KOPT-K1 (cell line): Measurements from ENCODE around the gene LTA.

ENCODE experiments used
- H3K27ac ChIP-seq: fragments of 200-600 bp; sonication (generic); 2 replicates; pipeline ENCODE4 v1.5.1; 2016; ENCODE audit warnings: antibody characterized with exemption, mild to moderate bottlenecking, low read depth, low read length; ENCODE audit not compliant: poor library complexity, severe bottlenecking
- H3K36me3 ChIP-seq: fragments of 200-600 bp; sonication (generic); 2 replicates; pipeline ENCODE4 v1.5.1; 2017; ENCODE audit warnings: antibody characterized with exemption, mild to moderate bottlenecking, low read length, moderate library complexity; ENCODE audit not compliant: insufficient read depth
- H3K9me3 ChIP-seq: fragments of 200-600 bp; sonication (generic); 2 replicates; pipeline ENCODE4 v1.5.1; 2017; ENCODE audit warnings: antibody characterized with exemption, low read length, mild to moderate bottlenecking; ENCODE audit not compliant: insufficient read depth, poor library complexity, severe bottlenecking

LTA gene, protein sequence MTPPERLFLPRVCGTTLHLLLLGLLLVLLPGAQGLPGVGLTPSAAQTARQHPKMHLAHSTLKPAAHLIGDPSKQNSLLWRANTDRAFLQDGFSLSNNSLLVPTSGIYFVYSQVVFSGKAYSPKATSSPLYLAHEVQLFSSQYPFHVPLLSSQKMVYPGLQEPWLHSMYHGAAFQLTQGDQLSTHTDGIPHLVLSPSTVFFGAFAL

DNA sequence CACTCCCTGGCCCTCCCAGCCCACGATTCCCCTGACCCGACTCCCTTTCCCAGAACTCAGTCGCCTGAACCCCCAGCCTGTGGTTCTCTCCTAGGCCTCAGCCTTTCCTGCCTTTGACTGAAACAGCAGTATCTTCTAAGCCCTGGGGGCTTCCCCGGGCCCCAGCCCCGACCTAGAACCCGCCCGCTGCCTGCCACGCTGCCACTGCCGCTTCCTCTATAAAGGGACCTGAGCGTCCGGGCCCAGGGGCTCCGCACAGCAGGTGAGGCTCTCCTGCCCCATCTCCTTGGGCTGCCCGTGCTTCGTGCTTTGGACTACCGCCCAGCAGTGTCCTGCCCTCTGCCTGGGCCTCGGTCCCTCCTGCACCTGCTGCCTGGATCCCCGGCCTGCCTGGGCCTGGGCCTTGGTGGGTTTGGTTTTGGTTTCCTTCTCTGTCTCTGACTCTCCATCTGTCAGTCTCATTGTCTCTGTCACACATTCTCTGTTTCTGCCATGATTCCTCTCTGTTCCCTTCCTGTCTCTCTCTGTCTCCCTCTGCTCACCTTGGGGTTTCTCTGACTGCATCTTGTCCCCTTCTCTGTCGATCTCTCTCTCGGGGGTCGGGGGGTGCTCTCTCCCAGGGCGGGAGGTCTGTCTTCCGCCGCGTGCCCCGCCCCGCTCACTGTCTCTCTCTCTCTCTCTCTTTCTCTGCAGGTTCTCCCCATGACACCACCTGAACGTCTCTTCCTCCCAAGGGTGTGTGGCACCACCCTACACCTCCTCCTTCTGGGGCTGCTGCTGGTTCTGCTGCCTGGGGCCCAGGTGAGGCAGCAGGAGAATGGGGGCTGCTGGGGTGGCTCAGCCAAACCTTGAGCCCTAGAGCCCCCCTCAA is at the start of gene LTA:
TSS of gene LTA (plus strand) at position 249 of the 871 bp plus-strand sequence. CDS start at position 703, 454 bp downstream.
- Histone ChIP-seq H3K27ac (peak within 1 kb of the TSS; percentile 94), H3K36me3 (peaks cover 9% of the 10 kb centered on the region; the same call in 1 of the 2 replicates), H3K9me3 (no peaks in the 10 kb centered on the region)

DNA sequence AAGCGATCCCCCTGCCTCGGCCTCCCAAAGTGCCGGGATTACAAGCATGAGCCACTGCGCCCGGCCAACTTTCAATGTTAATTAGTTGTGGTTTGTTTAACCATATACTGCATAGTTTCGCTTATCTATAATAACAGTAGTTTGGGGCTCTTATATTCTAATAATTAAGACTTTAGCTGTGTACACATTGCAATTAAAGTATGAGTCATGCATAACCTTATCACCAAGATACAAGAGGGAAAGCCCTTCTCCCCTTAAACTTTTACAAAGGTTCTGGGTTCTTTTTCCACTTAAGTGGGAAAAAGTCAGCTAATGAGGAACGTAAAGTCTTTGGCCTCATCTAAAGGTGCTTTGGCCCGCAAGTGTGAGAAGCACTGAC is 46.5 kb upstream of the LTA start:
- Histone ChIP-seq H3K9me3 (no peaks in the 10 kb centered on the region), H3K36me3 (peaks cover 23% of the 10 kb centered on the region), H3K27ac (no peak overlapping the region)

DNA sequence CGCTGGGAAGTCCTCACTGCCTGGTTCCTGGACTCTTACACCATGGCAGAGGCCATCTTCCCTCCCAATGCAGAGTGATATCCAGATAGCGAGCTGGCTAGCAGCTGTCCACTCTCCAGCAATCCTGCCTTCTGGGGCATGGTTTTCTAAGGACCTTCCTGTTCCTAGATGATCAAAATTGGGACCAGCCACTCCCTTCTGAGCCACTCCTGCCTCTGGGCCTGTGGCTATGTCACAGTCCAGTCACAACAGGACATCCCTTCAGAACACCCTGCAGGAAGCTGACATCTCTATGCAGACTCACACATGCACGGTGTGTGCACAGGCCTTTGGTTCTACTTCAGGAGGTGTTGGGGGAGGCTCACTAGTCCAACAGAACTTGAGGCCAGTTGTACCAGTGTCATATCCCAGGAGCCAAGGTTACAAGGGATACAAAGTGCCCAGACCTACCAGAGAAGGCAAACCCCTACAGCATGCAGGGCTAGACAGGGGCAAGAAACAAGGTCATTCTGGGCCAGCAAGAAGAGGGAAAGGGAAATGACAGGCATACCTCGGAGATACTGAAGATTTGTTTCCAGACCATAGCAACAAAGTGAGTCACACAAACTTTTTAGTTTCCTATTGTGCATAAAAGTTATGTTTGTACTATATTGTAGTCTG is 46.0 kb upstream of the LTA start:
- Histone ChIP-seq H3K9me3 (no peaks in the 10 kb centered on the region), H3K27ac (no peak overlapping the region), H3K36me3 (peaks cover 28% of the 10 kb centered on the region)

DNA sequence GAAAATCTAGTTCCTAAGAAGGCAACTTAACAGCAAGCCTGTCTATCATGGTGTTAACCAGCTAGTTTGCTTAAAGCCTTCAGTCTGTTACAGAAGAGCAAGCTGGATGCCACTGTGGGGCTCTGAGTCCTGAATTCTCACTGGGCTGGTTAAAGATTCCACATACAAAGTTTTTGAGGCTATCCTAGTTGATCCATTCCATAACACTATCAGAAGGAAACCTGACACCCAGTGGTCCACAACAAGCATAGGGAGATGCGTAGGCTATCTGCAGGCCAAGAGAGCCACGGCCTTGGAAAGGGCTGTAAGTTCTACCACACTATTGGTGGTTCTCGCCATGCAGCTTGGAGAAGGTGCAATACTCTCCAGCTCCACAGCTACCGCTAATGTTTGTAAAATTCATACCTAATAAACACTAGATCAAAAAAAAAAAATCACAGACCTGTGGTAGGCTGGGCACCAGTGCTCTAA is 43.7 kb upstream of the LTA start:
- Histone ChIP-seq H3K36me3 (peaks cover 51% of the 10 kb centered on the region), H3K9me3 (no peaks in the 10 kb centered on the region), H3K27ac (no peak overlapping the region)

DNA sequence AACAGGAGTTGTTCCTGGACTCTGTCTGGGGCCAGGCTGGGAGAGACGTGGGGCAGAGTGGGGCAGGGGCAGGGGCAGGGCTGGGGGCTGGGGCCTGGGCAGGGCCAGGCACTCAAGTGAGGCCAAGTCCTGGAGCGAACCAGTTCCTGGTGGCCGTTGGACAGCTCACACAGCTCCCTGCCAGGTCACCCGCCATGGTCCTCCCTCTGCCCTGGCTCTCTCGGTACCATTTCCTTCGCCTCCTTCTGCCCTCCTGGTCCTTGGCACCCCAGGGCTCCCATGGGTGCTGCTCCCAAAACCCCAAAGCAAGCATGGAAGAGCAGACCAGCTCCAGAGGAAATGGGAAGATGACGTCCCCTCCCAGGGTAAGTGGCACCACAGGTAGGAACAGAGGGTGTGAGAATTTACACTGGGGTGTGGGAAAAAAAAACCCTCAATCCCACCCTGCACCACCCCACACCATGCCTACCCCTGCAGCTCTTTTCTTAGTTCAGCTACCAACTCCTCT is 43.2 kb upstream of the LTA start, which contains the start of gene MCCD1:
TSS of gene MCCD1 (plus strand) at position 142 of the 508 bp plus-strand sequence. CDS start at position 195, 53 bp downstream.
- Histone ChIP-seq H3K36me3 (peaks cover 57% of the 10 kb centered on the region), H3K9me3 (no peaks in the 10 kb centered on the region), H3K27ac (no peak within 1 kb of the TSS)

DNA sequence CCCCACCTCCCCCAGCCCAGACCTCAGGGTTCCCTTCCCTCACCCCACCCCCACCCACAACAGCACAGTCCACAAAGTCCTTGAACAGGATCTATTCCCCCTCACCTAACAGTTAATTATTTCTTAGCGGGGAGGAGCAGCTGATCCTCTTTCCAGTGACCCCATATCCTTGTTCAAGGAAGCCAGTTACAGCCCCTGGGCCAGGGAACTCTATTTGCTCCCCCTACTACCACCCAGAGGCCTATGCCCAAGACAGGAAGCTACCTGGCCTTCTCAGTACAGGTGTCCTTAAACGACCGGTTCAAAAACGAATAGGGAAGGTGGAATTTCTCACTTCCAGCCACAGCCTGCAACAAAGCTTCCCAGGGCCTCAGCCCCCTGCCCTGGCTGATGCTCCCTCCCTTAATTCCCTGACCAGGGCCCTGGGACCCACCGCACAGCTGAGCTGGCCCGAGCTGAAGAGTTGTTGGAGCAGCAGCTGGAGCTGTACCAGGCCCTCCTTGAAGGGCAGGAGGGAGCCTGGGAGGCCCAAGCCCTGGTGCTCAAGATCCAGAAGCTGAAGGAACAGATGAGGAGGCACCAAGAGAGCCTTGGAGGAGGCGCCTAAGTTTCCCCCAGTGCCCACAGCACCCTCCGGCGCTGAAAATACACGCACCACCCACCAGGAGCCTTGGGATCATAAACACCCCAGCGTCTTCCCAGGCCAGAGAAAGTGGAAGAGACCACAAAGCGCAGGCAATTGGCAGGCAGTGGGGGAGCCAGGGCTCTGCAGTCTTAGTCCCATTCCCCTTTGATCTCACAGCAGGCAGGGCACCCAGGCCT is 42.5 kb upstream of the LTA start:
- peaks cover 63% of the 10 kb centered on the region for H3K36me3 ChIP-seq
- no peaks in the 10 kb centered on the region for H3K9me3 ChIP-seq
- no peak overlapping the region for H3K27ac ChIP-seq

DNA sequence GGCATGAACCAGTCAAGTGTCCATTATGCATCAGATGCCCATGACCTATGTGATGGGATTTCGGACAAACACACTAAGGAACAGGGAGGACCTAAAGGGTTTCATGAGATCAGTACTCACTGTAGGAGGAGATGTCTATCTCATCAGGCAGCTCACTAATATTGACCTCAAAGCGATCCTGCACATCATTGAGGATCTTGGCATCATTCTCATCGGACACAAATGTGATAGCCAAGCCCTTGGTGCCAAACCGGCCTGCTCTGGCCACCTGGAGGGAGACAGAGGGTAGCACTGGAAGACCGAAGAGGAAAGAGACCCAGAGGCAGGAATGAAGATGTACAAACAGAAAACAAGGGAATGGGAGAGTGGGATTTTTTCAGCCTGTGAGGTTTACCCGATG is 41.4 kb upstream of the LTA start:
- Histone ChIP-seq H3K36me3 (peaks cover 74% of the 10 kb centered on the region), H3K27ac (no peak overlapping the region), H3K9me3 (no peaks in the 10 kb centered on the region)

DNA sequence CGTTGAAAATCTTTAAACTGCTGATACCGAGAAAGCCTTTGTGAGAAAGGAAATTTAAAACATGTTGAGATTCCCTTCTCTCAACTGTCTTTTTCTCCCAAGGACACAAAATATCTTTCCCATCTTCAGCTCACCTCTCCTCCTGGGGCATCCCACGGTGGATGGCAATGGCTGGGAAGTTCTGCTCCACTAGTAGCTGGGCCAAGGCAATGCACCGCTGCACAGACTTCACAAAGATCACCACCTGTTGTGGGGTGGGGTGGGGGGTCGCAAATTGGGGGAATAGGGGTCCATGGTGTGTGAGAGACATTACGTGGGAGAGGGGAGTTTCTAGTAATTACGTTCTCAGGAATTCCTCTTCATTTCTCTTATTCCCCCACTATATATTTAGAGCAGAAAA is 40.9 kb upstream of the LTA start:
- peaks cover 79% of the 10 kb centered on the region for H3K36me3 ChIP-seq
- no peaks in the 10 kb centered on the region for H3K9me3 ChIP-seq
- H3K27ac ChIP-seq, result no peak overlapping the region

DNA sequence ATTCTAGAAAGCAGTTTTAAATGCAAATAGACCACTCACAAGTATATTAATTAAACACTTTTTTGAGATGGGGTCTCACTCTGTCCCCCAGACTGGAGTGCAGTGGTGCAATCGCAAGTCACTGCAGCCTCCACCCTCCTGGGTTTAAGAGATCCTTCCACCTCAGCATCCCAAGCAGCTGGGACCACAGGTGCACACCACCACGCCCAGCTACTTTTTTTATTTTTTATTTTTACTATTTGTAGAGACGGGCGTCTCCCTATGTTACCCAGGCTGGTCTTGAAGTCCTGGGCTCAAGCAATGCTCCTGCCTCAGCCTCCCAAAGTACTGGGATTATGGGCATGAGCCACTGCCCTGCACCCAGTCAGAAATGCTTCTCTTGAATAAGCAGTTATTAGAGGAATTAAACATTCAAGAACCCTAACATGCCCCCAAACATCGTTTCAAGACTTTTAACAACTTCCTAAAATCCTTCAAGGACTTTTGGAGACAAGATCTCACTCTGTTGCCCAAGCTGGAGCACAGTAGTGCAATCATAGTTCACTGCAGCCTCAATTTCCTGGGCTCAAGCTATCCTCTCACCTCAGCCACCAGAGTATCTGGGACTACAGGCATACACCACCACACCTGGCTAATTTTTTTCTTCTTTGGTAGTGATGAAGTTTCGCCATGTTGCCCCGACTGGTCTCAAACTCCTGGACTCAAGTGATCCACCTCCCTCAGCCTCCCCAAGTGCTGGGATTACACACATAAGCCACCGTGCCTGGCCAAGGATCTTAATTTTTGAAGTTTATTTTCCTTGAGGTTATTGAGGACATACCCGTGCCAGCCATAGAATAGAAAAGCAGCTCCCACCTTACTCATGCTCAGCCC is 40.1 kb upstream of the LTA start:
- Histone ChIP-seq H3K9me3 (no peaks in the 10 kb centered on the region), H3K27ac (no peak overlapping the region), H3K36me3 (peaks cover 88% of the 10 kb centered on the region)

DNA sequence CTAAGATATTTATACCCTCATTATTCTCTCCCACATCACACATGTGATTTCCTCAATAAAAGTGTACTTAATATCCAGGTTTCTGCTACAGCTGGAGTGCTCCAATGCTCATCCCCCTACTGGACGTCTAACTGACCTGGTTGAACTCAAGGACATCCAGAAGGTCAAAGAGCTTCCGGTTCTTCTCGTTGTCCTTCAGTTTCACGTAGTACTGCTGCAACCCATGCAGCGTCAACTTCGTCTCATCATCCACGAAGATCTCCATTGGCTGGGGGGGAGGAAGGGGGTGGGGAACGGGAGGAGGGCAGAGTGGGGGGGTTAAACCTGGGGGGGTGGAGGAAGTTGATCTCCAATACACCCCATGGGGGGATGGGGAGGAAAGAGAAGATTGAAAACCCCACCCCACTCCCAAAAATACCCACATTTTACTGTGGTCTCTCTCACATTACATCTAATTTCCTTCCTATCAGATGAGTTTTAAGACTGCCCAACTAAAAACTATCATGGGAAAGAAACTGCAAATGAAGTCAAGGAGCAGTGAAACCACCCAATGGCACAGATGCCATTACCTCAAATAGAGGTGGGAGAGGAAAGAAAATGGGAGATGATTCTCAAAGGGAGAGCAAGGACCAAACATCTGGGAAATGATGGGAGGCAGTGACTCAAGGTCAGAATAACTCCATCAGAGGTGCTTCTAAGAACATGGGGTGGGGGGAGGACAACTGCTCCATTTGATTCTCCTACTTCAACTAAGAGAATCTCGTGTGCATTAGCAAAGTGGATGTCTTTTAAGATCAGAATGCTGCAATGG is 39.2 kb upstream of the LTA start:
- H3K27ac ChIP-seq, result no peak overlapping the region
- peaks cover 96% of the 10 kb centered on the region for H3K36me3 ChIP-seq
- no peaks in the 10 kb centered on the region for H3K9me3 ChIP-seq

DNA sequence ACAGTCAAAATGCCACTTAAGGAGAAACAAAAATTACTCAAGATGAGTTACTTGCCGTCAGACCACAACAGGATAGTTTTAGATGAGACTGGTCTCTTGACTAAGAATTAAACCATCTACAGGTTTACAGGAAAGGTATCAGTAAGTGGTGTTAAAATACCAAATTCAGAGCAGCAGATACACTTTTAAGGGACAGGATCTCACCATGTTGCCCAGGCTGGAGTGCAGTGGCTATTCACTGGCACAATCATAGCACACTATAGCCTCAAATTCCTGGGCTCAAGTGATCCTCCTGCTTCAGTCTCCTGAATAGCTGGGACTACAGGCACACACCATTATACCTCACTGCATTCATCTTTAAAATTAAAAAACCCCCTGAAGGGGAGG is 38.6 kb upstream of the LTA start:
- peaks cover 100% of the 10 kb centered on the region for H3K36me3 ChIP-seq
- H3K27ac ChIP-seq, result no peak overlapping the region
- no peaks in the 10 kb centered on the region for H3K9me3 ChIP-seq

DNA sequence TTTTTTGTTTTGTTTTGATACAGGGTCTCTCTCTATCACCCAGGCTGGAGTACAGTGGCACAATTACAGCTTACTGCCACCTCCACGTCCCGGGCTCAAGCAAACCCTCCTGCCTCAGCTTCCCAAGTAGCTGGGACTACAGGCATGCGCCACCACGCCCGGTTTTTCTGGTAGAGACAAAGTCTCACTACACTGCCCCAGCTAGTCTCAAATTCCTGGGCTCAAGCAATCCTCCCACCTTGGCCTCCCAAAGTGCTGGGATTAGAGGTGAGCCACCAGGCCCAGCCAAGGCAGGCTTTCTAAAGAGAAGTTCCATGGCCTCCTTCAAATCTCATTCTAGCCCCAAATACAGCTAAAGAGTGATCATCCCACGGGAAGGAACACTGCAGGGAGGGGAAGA is 38.1 kb upstream of the LTA start:
- no peak overlapping the region for H3K27ac ChIP-seq
- H3K9me3 ChIP-seq, result no peaks in the 10 kb centered on the region
- peaks cover 100% of the 10 kb centered on the region for H3K36me3 ChIP-seq

DNA sequence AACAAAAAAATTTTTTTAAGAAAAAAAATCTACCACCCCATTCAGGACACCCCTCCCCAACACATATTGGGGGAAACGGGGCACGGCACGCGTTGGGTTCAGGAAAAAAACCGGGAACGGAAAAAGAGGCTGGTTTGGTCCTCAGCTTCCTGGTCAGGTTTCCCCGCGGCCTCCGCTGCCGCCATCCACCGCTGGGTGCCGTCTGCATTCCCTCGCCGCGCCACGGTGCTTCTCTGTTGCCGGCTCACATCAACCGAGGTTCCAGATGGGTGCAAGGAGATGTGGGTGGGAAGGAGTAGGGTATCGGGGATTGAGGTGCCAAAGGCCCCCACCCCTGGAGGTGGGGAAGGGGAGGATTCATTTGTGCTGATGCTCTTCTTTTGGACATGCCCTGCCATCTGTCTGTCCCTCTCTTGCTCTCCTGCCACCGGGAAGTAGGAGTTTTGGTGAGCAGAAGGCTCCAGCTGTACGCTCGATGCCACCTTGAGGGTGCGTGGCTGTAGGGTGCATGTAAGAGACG is 37.5 kb upstream of the LTA start:
- Histone ChIP-seq H3K27ac (no peak overlapping the region), H3K9me3 (no peaks in the 10 kb centered on the region), H3K36me3 (peaks cover 100% of the 10 kb centered on the region)
